Measurements from ENCODE around the gene POC1A.
A peak's percentile ranks its signal among the peaks of the same experiment; 100 is the strongest.

POC1A gene

GRCh38 chr3:52104684-52105640, 49.3 kb downstream of the POC1A start:
- Histone ChIP-seq H3K4me3 (ENCODE audit: insufficient read depth in 1 of 2, low read depth in 1 of 2, low read length in 2 of 2) (no peak overlapping the region), H2AK5ac (ENCODE audit: low read length, severe bottlenecking) (no peak overlapping the region), H2AFZ (ENCODE audit: low read depth, low read length) (no peak overlapping the region), H3K9me3 (ENCODE audit: control insufficient read depth, low read length) (peaks cover 15% of the 10 kb centered on the region), H3K18ac (ENCODE audit: low read depth in 1 of 2, low read length in 2 of 2) (no peak overlapping the region), H2BK15ac (ENCODE audit: low read depth, poor library complexity, severe bottlenecking) (no peak overlapping the region), H3K23ac (ENCODE audit: low read length in 2 of 2) (no peak overlapping the region), H4K91ac (ENCODE audit: low read length) (no peak overlapping the region), H2BK12ac (ENCODE audit: low read length in 2 of 2) (no peak overlapping the region), H2BK5ac (ENCODE audit: low read depth, low read length, poor library complexity, severe bottlenecking) (no peak overlapping the region), H3K4me1 (ENCODE audit: control insufficient read depth, insufficient read depth, low read depth, low read length) (peaks cover 4% of the 10 kb centered on the region), H3K79me1 (replicated peaks; ENCODE audit: low read length, poor library complexity, severe bottlenecking) (peaks cover 4% of the 10 kb centered on the region), H3K4me2 (ENCODE audit: low read length, poor library complexity, severe bottlenecking) (no peak overlapping the region), H3K9ac (ENCODE audit: low read length) (no peak overlapping the region), H4K8ac (ENCODE audit: low read length) (no peak overlapping the region), H3K36me3 (ENCODE audit: control insufficient read depth in 1 of 2, insufficient read depth in 2 of 2, low read depth in 1 of 2, low read length in 2 of 2) (peaks cover 0 to 7% of the 10 kb centered on the region in 2 experiments), H3K14ac (ENCODE audit: low read length in 2 of 2) (no peak overlapping the region), H3K27ac (ENCODE audit: low read length, poor library complexity, severe bottlenecking) (no peak overlapping the region), H2BK120ac (ENCODE audit: low read depth, low read length) (no peak overlapping the region), H3K4ac (ENCODE audit: low read depth in 1 of 2, low read length in 2 of 2) (no peak overlapping the region), H3K27me3 (ENCODE audit: control insufficient read depth in 1 of 2, insufficient read depth in 1 of 2, low read length in 2 of 2) (no peaks in the 10 kb centered on the region)
- 95% methylated on average over 10 of the region's 10 CpGs for WGBS
- no peak for DNase-seq

- Histone ChIP-seq H3K36me3 (ENCODE audit: control insufficient read depth in 1 of 2, insufficient read depth in 2 of 2, low read depth in 1 of 2, low read length in 2 of 2) (peaks cover 0 to 7% of the 10 kb centered on the region in 2 experiments), H4K8ac (ENCODE audit: low read length) (no peak overlapping the region), H3K23ac (ENCODE audit: low read length in 2 of 2) (no peak overlapping the region), H2AFZ (ENCODE audit: low read depth, low read length) (no peak overlapping the region), H2AK5ac (ENCODE audit: low read length, severe bottlenecking) (no peak overlapping the region), H3K4me2 (ENCODE audit: low read length, poor library complexity, severe bottlenecking) (no peak overlapping the region), H3K27ac (ENCODE audit: low read length, poor library complexity, severe bottlenecking) (no peak overlapping the region), H3K18ac (ENCODE audit: low read depth in 1 of 2, low read length in 2 of 2) (no peak overlapping the region), H3K27me3 (ENCODE audit: control insufficient read depth in 1 of 2, insufficient read depth in 1 of 2, low read length in 2 of 2) (no peaks in the 10 kb centered on the region), H3K14ac (ENCODE audit: low read length in 2 of 2) (no peak overlapping the region), H4K91ac (ENCODE audit: low read length) (no peak overlapping the region), H3K9ac (ENCODE audit: low read length) (no peak overlapping the region), H2BK15ac (ENCODE audit: low read depth, poor library complexity, severe bottlenecking) (no peak overlapping the region), H2BK5ac (ENCODE audit: low read depth, low read length, poor library complexity, severe bottlenecking) (no peak overlapping the region), H2BK12ac (ENCODE audit: low read length in 2 of 2) (no peak overlapping the region), H3K4ac (ENCODE audit: low read depth in 1 of 2, low read length in 2 of 2) (no peak overlapping the region), H3K4me3 (ENCODE audit: insufficient read depth in 1 of 2, low read depth in 1 of 2, low read length in 2 of 2) (no peak overlapping the region), H2BK120ac (ENCODE audit: low read depth, low read length) (no peak overlapping the region), H3K79me1 (replicated peaks; ENCODE audit: low read length, poor library complexity, severe bottlenecking) (peaks cover 1% of the 10 kb centered on the region), H3K9me3 (ENCODE audit: control insufficient read depth, low read length) (peaks cover 15% of the 10 kb centered on the region), H3K4me1 (ENCODE audit: control insufficient read depth, insufficient read depth, low read depth, low read length) (peaks cover 5% of the 10 kb centered on the region)
- 94% methylated on average over 4 of the region's 4 CpGs for WGBS
- DNase-seq, result no peak
Observed at GRCh38 chr3:52102934-52103333, 51.3 kb downstream of the POC1A start.

- H2BK120ac ChIP-seq (ENCODE audit: low read depth, low read length), result no peak overlapping the region
- H4K8ac ChIP-seq (ENCODE audit: low read length), result no peak overlapping the region
- H3K27me3 ChIP-seq (ENCODE audit: control insufficient read depth in 1 of 2, insufficient read depth in 1 of 2, low read length in 2 of 2), result no peaks in the 10 kb centered on the region
- peaks cover 18% of the 10 kb centered on the region for H3K4me1 ChIP-seq (ENCODE audit: control insufficient read depth, insufficient read depth, low read depth, low read length)
- no peak overlapping the region for H3K27ac ChIP-seq (ENCODE audit: low read length, poor library complexity, severe bottlenecking)
- no peak overlapping the region for H3K4me2 ChIP-seq (ENCODE audit: low read length, poor library complexity, severe bottlenecking)
- no peak overlapping the region for H4K91ac ChIP-seq (ENCODE audit: low read length)
- H3K79me1 ChIP-seq (replicated peaks; ENCODE audit: low read length, poor library complexity, severe bottlenecking), result no peaks in the 10 kb centered on the region
- H3K4ac ChIP-seq (ENCODE audit: low read depth in 1 of 2, low read length in 2 of 2), result no peak overlapping the region
- peaks cover 0 to 7% of the 10 kb centered on the region in 2 experiments for H3K36me3 ChIP-seq (ENCODE audit: control insufficient read depth in 1 of 2, insufficient read depth in 2 of 2, low read depth in 1 of 2, low read length in 2 of 2)
- no peak overlapping the region for H3K14ac ChIP-seq (ENCODE audit: low read length in 2 of 2)
- no peak overlapping the region for H2BK12ac ChIP-seq (ENCODE audit: low read length in 2 of 2)
- no peak overlapping the region for H2AFZ ChIP-seq (ENCODE audit: low read depth, low read length)
- H3K23ac ChIP-seq (ENCODE audit: low read length in 2 of 2), result peak overlapping the region in 1 of 2 experiments; percentile 90
- no peak overlapping the region for H2AK5ac ChIP-seq (ENCODE audit: low read length, severe bottlenecking)
- H3K18ac ChIP-seq (ENCODE audit: low read depth in 1 of 2, low read length in 2 of 2), result no peak overlapping the region
- H3K9me3 ChIP-seq (ENCODE audit: control insufficient read depth, low read length), result peaks cover 15% of the 10 kb centered on the region
- no peak for DNase-seq
- H3K4me3 ChIP-seq (ENCODE audit: insufficient read depth in 1 of 2, low read depth in 1 of 2, low read length in 2 of 2), result no peak overlapping the region
- no peak overlapping the region for H2BK15ac ChIP-seq (ENCODE audit: low read depth, poor library complexity, severe bottlenecking)
- H2BK5ac ChIP-seq (ENCODE audit: low read depth, low read length, poor library complexity, severe bottlenecking), result no peak overlapping the region
- 82% methylated on average over 3 of the region's 3 CpGs for WGBS
- no peak overlapping the region for H3K9ac ChIP-seq (ENCODE audit: low read length)
Observed at GRCh38 chr3:52099001-52099401, 55.2 kb downstream of the POC1A start.

- Histone ChIP-seq H3K4me1 (ENCODE audit: control insufficient read depth, insufficient read depth, low read depth, low read length) (peaks cover 27% of the 10 kb centered on the region), H3K27me3 (ENCODE audit: control insufficient read depth in 1 of 2, insufficient read depth in 1 of 2, low read length in 2 of 2) (no peaks in the 10 kb centered on the region), H3K36me3 (ENCODE audit: control insufficient read depth in 1 of 2, insufficient read depth in 2 of 2, low read depth in 1 of 2, low read length in 2 of 2) (peaks cover 0 to 7% of the 10 kb centered on the region in 2 experiments), H3K27ac (ENCODE audit: low read length, poor library complexity, severe bottlenecking) (no peak overlapping the region), H2BK15ac (ENCODE audit: low read depth, poor library complexity, severe bottlenecking) (no peak overlapping the region), H2BK120ac (ENCODE audit: low read depth, low read length) (no peak overlapping the region), H3K4me2 (ENCODE audit: low read length, poor library complexity, severe bottlenecking) (no peak overlapping the region), H3K9ac (ENCODE audit: low read length) (no peak overlapping the region), H4K8ac (ENCODE audit: low read length) (no peak overlapping the region), H4K91ac (ENCODE audit: low read length) (no peak overlapping the region), H3K79me1 (replicated peaks; ENCODE audit: low read length, poor library complexity, severe bottlenecking) (peaks cover 2% of the 10 kb centered on the region), H3K4ac (ENCODE audit: low read depth in 1 of 2, low read length in 2 of 2) (no peak overlapping the region), H3K14ac (ENCODE audit: low read length in 2 of 2) (no peak overlapping the region), H3K23ac (ENCODE audit: low read length in 2 of 2) (no peak overlapping the region), H2AFZ (ENCODE audit: low read depth, low read length) (no peak overlapping the region), H2AK5ac (ENCODE audit: low read length, severe bottlenecking) (no peak overlapping the region), H3K9me3 (ENCODE audit: control insufficient read depth, low read length) (peaks cover 15% of the 10 kb centered on the region), H2BK12ac (ENCODE audit: low read length in 2 of 2) (no peak overlapping the region), H3K4me3 (ENCODE audit: insufficient read depth in 1 of 2, low read depth in 1 of 2, low read length in 2 of 2) (no peak overlapping the region), H3K18ac (ENCODE audit: low read depth in 1 of 2, low read length in 2 of 2) (no peak overlapping the region), H2BK5ac (ENCODE audit: low read depth, low read length, poor library complexity, severe bottlenecking) (no peak overlapping the region)
- no peak for DNase-seq
- WGBS, result 100% methylated on average over 1 of the region's 2 CpGs
Observed at GRCh38 chr3:52097851-52098507, 56.2 kb downstream of the POC1A start.

Measured in mesenchymal stem cell (in vitro differentiated cells and primary cell).